DMS 273 treated with DMSO at 0.1 percent for 48 hours (cell line): ENCODE results near the gene DDX11.
"Not testable (repeated sequence)": the region's sequence is repeated elsewhere in the genome, so short reads cannot be mapped to it uniquely, and the experiment has no call there.

Source experiments
- DNase-seq: peaks from one replicate; lab custom pipeline; 2025; lab: John Stamatoyannopoulos, UW

Gene DDX11

GRCh38 chr12:31067656-31068055 is 6.0 kb upstream of the DDX11 start:
- not testable (repeated sequence) for DNase-seq

GRCh38 chr12:31070971-31071740 is 2.5 kb upstream of the DDX11 start:
- DNase-seq = not testable (repeated sequence)

- DNase-seq = not testable (repeated sequence)
These were observed 698 bp upstream of the DDX11 start for GRCh38 chr12:31072962-31073361.

- DNase-seq = not testable (repeated sequence)
These were observed 744 bp downstream of the DDX11 start for GRCh38 chr12:31074333-31074874.

- not testable (repeated sequence) for DNase-seq
These were observed 2.5 kb downstream of the DDX11 start for GRCh38 chr12:31076150-31076549.

- not testable (repeated sequence) for DNase-seq
These were observed 3.4 kb downstream of the DDX11 start for GRCh38 chr12:31077095-31077494.

GRCh38 chr12:31077998-31078397 is 4.3 kb downstream of the DDX11 start:
- DNase-seq = not testable (repeated sequence)

GRCh38 chr12:31079421-31079820 is 5.8 kb downstream of the DDX11 start:
- not testable (repeated sequence) for DNase-seq

GRCh38 chr12:31080221-31080620 is 6.6 kb downstream of the DDX11 start:
- not testable (repeated sequence) for DNase-seq

GRCh38 chr12:31081274-31081673 is 7.6 kb downstream of the DDX11 start:
- not testable (repeated sequence) for DNase-seq

GRCh38 chr12:31084241-31084640 is 10.6 kb downstream of the DDX11 start:
- DNase-seq = not testable (repeated sequence)

GRCh38 chr12:31086032-31086431 is 12.4 kb downstream of the DDX11 start:
- not testable (repeated sequence) for DNase-seq

- not testable (repeated sequence) for DNase-seq
These were observed 13.8 kb downstream of the DDX11 start for GRCh38 chr12:31087486-31087885.

- not testable (repeated sequence) for DNase-seq
These were observed 14.3 kb downstream of the DDX11 start for GRCh38 chr12:31087956-31088355.

- DNase-seq = no peak
These were observed 15.4 kb downstream of the DDX11 start for GRCh38 chr12:31089072-31089471.

- not testable (repeated sequence) for DNase-seq
These were observed 18.0 kb downstream of the DDX11 start for GRCh38 chr12:31091629-31092028.

- not testable (repeated sequence) for DNase-seq
These were observed 19.1 kb downstream of the DDX11 start for GRCh38 chr12:31092718-31093117.

- not testable (repeated sequence) for DNase-seq
These were observed 21.6 kb downstream of the DDX11 start for GRCh38 chr12:31095080-31095860.

GRCh38 chr12:31096251-31097065 is 22.8 kb downstream of the DDX11 start:
- DNase-seq = not testable (repeated sequence)

- not testable (repeated sequence) for DNase-seq
These were observed 24.2 kb downstream of the DDX11 start for GRCh38 chr12:31097819-31098218.

GRCh38 chr12:31098363-31098762 is 24.7 kb downstream of the DDX11 start:
- not testable (repeated sequence) for DNase-seq

GRCh38 chr12:31098771-31099170 is 25.1 kb downstream of the DDX11 start:
- DNase-seq = not testable (repeated sequence)
